ENCODE measurements around the gene PCDH9.

Gene PCDH9

GRCh38 chr13:67229481-67230403 is at the start of gene PCDH9:
PCDH9 (minus strand) TSS chr13:67230336; CDS start chr13:67228440, 1,896 bp downstream.
- FAIRE-seq = no peak
- DNase-seq (ENCODE audit: low spot score) = no peak

- no peak for FAIRE-seq
- no peak for DNase-seq (ENCODE audit: low spot score)
Measured at GRCh38 chr13:67278235-67278634, 48.1 kb upstream of the PCDH9 start.

GRCh38 chr13:67277581-67277980 is 47.4 kb upstream of the PCDH9 start:
- FAIRE-seq = no peak

GRCh38 chr13:67275351-67275960 is 45.3 kb upstream of the PCDH9 start:
- DNase-seq (ENCODE audit: low spot score) (no peak), FAIRE-seq (no peak)

More at GRCh38 chr13:67277581-67277980, 47.4 kb upstream of the PCDH9 start:
- no peak for DNase-seq (ENCODE audit: low spot score)

GRCh38 chr13:67273001-67273400 is 42.9 kb upstream of the PCDH9 start:
- FAIRE-seq = no peak

GRCh38 chr13:67267136-67267535 is 37.0 kb upstream of the PCDH9 start:
- FAIRE-seq (no peak), DNase-seq (ENCODE audit: low spot score) (no peak)

More at GRCh38 chr13:67273001-67273400, 42.9 kb upstream of the PCDH9 start:
- DNase-seq (ENCODE audit: low spot score) = no peak

GRCh38 chr13:67259208-67259607 is 29.1 kb upstream of the PCDH9 start:
- DNase-seq (ENCODE audit: low spot score) (no peak), FAIRE-seq (no peak)

GRCh38 chr13:67258482-67258881 is 28.3 kb upstream of the PCDH9 start:
- DNase-seq (ENCODE audit: low spot score) (no peak), FAIRE-seq (no peak)

- FAIRE-seq = no peak
- DNase-seq (ENCODE audit: low spot score) = no peak
Measured at GRCh38 chr13:67238861-67239260, 8.7 kb upstream of the PCDH9 start.

GRCh38 chr13:67238277-67238859 is 8.2 kb upstream of the PCDH9 start:
- FAIRE-seq (peak; percentile 87), DNase-seq (ENCODE audit: low spot score) (peak; percentile 16)

- no peak for DNase-seq (ENCODE audit: low spot score)
- no peak for FAIRE-seq
Measured at GRCh38 chr13:67235265-67235664, 5.1 kb upstream of the PCDH9 start.

- DNase-seq (ENCODE audit: low spot score) (no peak), FAIRE-seq (no peak)
Measured at GRCh38 chr13:67232384-67232783, 2.2 kb upstream of the PCDH9 start.

- DNase-seq (ENCODE audit: low spot score) (no peak), FAIRE-seq (no peak)
Measured at GRCh38 chr13:67231289-67232000, 1.3 kb upstream of the PCDH9 start.

GRCh38 chr13:67230404-67231288 is 510 bp upstream of the PCDH9 start:
- DNase-seq (ENCODE audit: low spot score) = peak; percentile 83
- peak; percentile 48 for FAIRE-seq

- FAIRE-seq (no peak), DNase-seq (ENCODE audit: low spot score) (no peak)
Measured at GRCh38 chr13:67228916-67229315, 1.2 kb downstream of the PCDH9 start.

GRCh38 chr13:67228031-67228430 is 2.1 kb downstream of the PCDH9 start:
- no peak for DNase-seq (ENCODE audit: low spot score)
- FAIRE-seq = no peak

GRCh38 chr13:67227131-67227983 is 2.8 kb downstream of the PCDH9 start:
- no peak for FAIRE-seq

GRCh38 chr13:67226696-67227095 is 3.4 kb downstream of the PCDH9 start:
- no peak for FAIRE-seq
- DNase-seq (ENCODE audit: low spot score) = no peak

More at GRCh38 chr13:67227131-67227983, 2.8 kb downstream of the PCDH9 start:
- DNase-seq (ENCODE audit: low spot score) = no peak

All from RCC 7860 (cell line).